ENCODE measurements around the gene SOCS1. TPM values are rescaled to one million over a fixed set of nuclear protein-coding genes. Genes with fewer than 3 reads are reported as not detected.
A peak's percentile ranks its signal among the peaks of the same experiment; 100 is the strongest.

Gene SOCS1
- total and polyA plus RNA-seq, 2 of the 8 experiments (the other 6 are each of a cell fraction or from before 2014, with no cell fraction given): 21.0 to 48.9 TPM

DNA sequence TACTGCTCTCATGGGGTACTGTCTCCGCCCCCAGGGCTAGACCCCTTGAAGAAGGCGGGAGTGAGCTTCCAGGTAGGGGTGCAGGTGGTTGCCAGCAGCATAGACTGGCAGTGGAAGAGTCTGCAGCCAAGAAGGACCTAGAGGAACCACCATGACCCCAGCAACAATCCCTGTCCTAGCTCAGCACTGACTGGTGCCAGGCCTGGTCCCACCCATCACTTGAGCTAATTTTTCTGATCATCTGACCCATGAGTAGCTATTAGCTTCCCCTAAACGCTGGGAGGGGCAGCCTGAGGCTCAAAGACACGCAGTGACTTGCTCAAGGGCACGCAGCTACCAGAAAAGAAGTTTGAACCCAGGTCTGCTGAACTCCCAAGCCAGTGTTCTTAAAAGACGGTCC, 16.5 kb upstream of the SOCS1 start:
- no peaks in the 10 kb centered on the region for H3K79me1 ChIP-seq (ENCODE audit: low read depth, low read length)
- TF ChIP-seq USF2 (IDR thresholded peaks at IDR 0.05; ENCODE audit: low read length) (no peak), KDM5A (IDR thresholded peaks at IDR 0.05; ENCODE audit: low read length) (no peak), NRF1 (IDR thresholded peaks at IDR 0.05; ENCODE audit: low read depth, low read length) (no peak), GTF2F1 (IDR thresholded peaks at IDR 0.05; ENCODE audit: borderline replicate concordance, low read depth, low read length) (no peak), E2F6 (IDR thresholded peaks at IDR 0.05) (0 out of 2 replicates have a peak, but pooled peaks have one; percentile 44), RAD21 (IDR thresholded peaks at IDR 0.05 in 1 of 2, conservative IDR thresholded peaks at IDR 0.05 in 1 of 2; ENCODE audit: low read depth in 2 of 2, low read length in 2 of 2) (no peak)
- no peaks in the 10 kb centered on the region for H4K20me1 ChIP-seq (replicated peaks in 1 of 2; ENCODE audit: control insufficient read depth in 1 of 2, insufficient read depth in 2 of 2, low read length in 2 of 2)
- no peak for FAIRE-seq
- H3K27me3 ChIP-seq (replicated peaks in 1 of 4; ENCODE audit: control insufficient read depth in 3 of 4, extremely low read depth in 1 of 4, insufficient read depth in 3 of 4, low read length in 3 of 4): no peaks in the 10 kb centered on the region
- no peak overlapping the region for H3K27ac ChIP-seq (ENCODE audit: low read depth, low read length)
- H2AK5ac ChIP-seq (ENCODE audit: low read depth, low read length): peak overlapping the region; percentile 8; the same call in 1 of the 2 replicates
- H2BK15ac ChIP-seq (ENCODE audit: low read length): 0 out of 2 replicates have a peak overlapping the region, but pooled peaks have one; percentile 61
- no peak overlapping the region for H4K91ac ChIP-seq (replicated peaks; ENCODE audit: insufficient read length, low read length)
- CTCF ChIA-PET (ENCODE audit: partially characterized antibody): interaction anchor here (0.6 to 8.1 kb wide), 5 partner anchors 11 to 184 kb away, joined by 3 to 79 read pairs (median 3); partner anchors contain the start of gene SOCS1
- no peaks in the 10 kb centered on the region for H3K79me2 ChIP-seq (ENCODE audit: control insufficient read depth in 1 of 2, insufficient read depth in 2 of 2, low read length in 2 of 2)
- peaks cover 0 to 5% (median 0%) of the 10 kb centered on the region in 4 experiments; a peak in 2 of 7 replicates for H3K4me1 ChIP-seq (replicated peaks in 1 of 4; ENCODE audit: control insufficient read depth in 3 of 4, insufficient read depth in 4 of 4, low read length in 3 of 4)
- H3K9ac ChIP-seq (replicated peaks in 1 of 4; ENCODE audit: extremely low read depth in 1 of 4, low read depth in 3 of 4, low read length in 3 of 4): no peak overlapping the region
- H3K56ac ChIP-seq (replicated peaks; ENCODE audit: insufficient read length, low read depth, low read length): no peak overlapping the region
- no peak overlapping the region for H2BK120ac ChIP-seq (replicated peaks; ENCODE audit: low read depth, low read length)
- H3K9me3 ChIP-seq (ENCODE audit: insufficient read depth in 2 of 2, low read depth in 1 of 2, low read length in 1 of 2): no peaks in the 10 kb centered on the region
- H3K4me3 ChIP-seq (ENCODE audit: extremely low read depth in 1 of 4, insufficient read depth in 2 of 4, low read depth in 3 of 4, low read length in 4 of 4): no peak overlapping the region
- H2BK5ac ChIP-seq (ENCODE audit: low read depth, low read length): peak overlapping the region; percentile 52; the same call in 1 of the 2 replicates
- no peaks in the 10 kb centered on the region; the same call in 1 of the 2 replicates for H3K23me2 ChIP-seq (ENCODE audit: low read depth, low read length)
- H3K14ac ChIP-seq (ENCODE audit: insufficient read length): no peak overlapping the region
- H4K5ac ChIP-seq (ENCODE audit: insufficient read length, low read depth, low read length): no peak overlapping the region
- no peak overlapping the region for H3K4me2 ChIP-seq (ENCODE audit: insufficient read depth in 1 of 2, low read depth in 2 of 2, low read length in 2 of 2)
- POLR2A ChIA-PET (ENCODE audit: partially characterized antibody): interaction anchor here (0.6 to 2.7 kb wide), 3 partner anchors 12 to 36 kb away, joined by 3 to 11 read pairs (median 3); no protein-coding TSS in a partner anchor
- no peak for DNase-seq (ENCODE audit: low read depth in 1 of 2, low spot score in 2 of 2)
- H3K23ac ChIP-seq (ENCODE audit: insufficient read length): no peak overlapping the region
- peak overlapping the region; percentile 27; the same call in 1 of the 2 replicates for H2BK12ac ChIP-seq (ENCODE audit: low read depth, low read length)
- no peaks in the 10 kb centered on the region for H3K36me3 ChIP-seq (ENCODE audit: control insufficient read depth in 2 of 4, insufficient read depth in 4 of 4, low read length in 3 of 4)
- no peak overlapping the region for H3K4ac ChIP-seq (replicated peaks; ENCODE audit: insufficient read length, low read depth, low read length)
- no peak overlapping the region for H3K18ac ChIP-seq (ENCODE audit: extremely low read depth, low read length)
- peak overlapping the region; percentile 37; the same call in 1 of the 2 replicates for H2AFZ ChIP-seq (ENCODE audit: low read length)
- WGBS, 2 experiments (ENCODE audit: extremely low coverage in 1 of 2, insufficient coverage in 1 of 2, insufficient read length in 1 of 2, insufficient replicate concordance in 2 of 2, low coverage in 1 of 2, low lambda C conversion rate in 2 of 2, missing lambda C conversion rate in 1 of 2): 88% methylated on average over 6 of the region's 6 CpGs; no CpG with 5 or more reads in 1 of the 2 experiments
- H4K8ac ChIP-seq (ENCODE audit: extremely low read depth, insufficient read depth, low read length): peak overlapping the region; percentile 41; the same call in 1 of the 2 replicates
- H2BK20ac ChIP-seq (ENCODE audit: low read length): no peak overlapping the region; the same call in 1 of the 2 replicates

Measured in H1 (cell line).